Liver (tissue), 9 donors: ENCODE results near the gene PISD. TPM values are rescaled to one million over a fixed set of nuclear protein-coding genes. Genes with fewer than 3 reads are reported as not detected.

Experiments used
- DNase-seq: peaks from one replicate; pipeline ENCODE4 v3.0.0-alpha.2; 2017; ENCODE audit warnings: low spot score
- H3K27ac ChIP-seq, 2 donors: one replicate each; pipeline ENCODE4 v1.7.0; 2013; ENCODE audit warnings: inconsistent platforms in 2 of 2, low read length in 2 of 2, control low read depth in 1 of 2, low read depth in 1 of 2, mild to moderate bottlenecking in 1 of 2
- H3K27me3 ChIP-seq, 4 donors: one replicate each; pipeline versions ENCODE4 v1.6.1 to v1.7.0; 2013; ENCODE audit warnings: low read length in 3 of 4, inconsistent platforms in 1 of 4, mild to moderate bottlenecking in 1 of 4, moderate library complexity in 1 of 4; ENCODE audit not compliant: control insufficient read depth in 4 of 4, insufficient read depth in 4 of 4
- H3K36me3 ChIP-seq, 4 donors: one replicate each; pipeline versions ENCODE4 v1.6.1 to v1.7.0; 2013; ENCODE audit warnings: low read length in 3 of 4, mild to moderate bottlenecking in 3 of 4, low read depth in 1 of 4, moderate library complexity in 1 of 4; ENCODE audit not compliant: control insufficient read depth in 4 of 4, insufficient read depth in 3 of 4
- H3K4me1 ChIP-seq, 4 donors: one replicate each; pipeline versions ENCODE4 v1.6.1 to v1.7.0; 2013; ENCODE audit warnings: low read length in 3 of 4, mild to moderate bottlenecking in 3 of 4, moderate library complexity in 1 of 4; ENCODE audit not compliant: control insufficient read depth in 4 of 4, insufficient read depth in 4 of 4
- H3K4me3 ChIP-seq, 3 donors: one replicate each; pipeline versions ENCODE4 v1.6.1 to v1.7.0; 2013; ENCODE audit warnings: low read length in 3 of 3, control low read depth in 1 of 3, low read depth in 1 of 3, mild to moderate bottlenecking in 1 of 3
- H3K9ac ChIP-seq, 2 donors: one replicate each; pipeline ENCODE4 v1.7.0; 2013; ENCODE audit warnings: low read length in 2 of 2, mild to moderate bottlenecking in 2 of 2, moderate library complexity in 2 of 2, control low read depth in 1 of 2, low read depth in 1 of 2
- H3K9me3 ChIP-seq, 4 donors: one replicate each; pipeline versions ENCODE4 v1.6.1 to v1.7.0; 2013; ENCODE audit warnings: low read length in 3 of 4; ENCODE audit not compliant: control insufficient read depth in 4 of 4
- ATF3 ChIP-seq: IDR thresholded peaks from 2 replicates; pipeline ENCODE4 v1.6.1; 2016; ENCODE audit warnings: antibody characterized with exemption
- CTCF ChIP-seq: fragments of 150-350 bp; IDR thresholded peaks from 2 replicates; pipeline ENCODE4 v1.5.1; 2017; ENCODE audit warnings: improper control_type of control experiment, low read depth, low read length; ENCODE audit not compliant: missing input control
- EGR1 ChIP-seq, 2 donors: IDR thresholded peaks; 2 replicates each; pipeline ENCODE4 v1.6.1; 2016 to 2018; ENCODE audit warnings: antibody characterized with exemption in 2 of 2, low read depth in 2 of 2
- FOXA1 ChIP-seq: IDR thresholded peaks from 2 replicates; pipeline ENCODE4 v1.6.1; 2016; ENCODE audit warnings: antibody characterized with exemption
- FOXA2 ChIP-seq: IDR thresholded peaks from 2 replicates; pipeline ENCODE4 v1.6.1; 2016; ENCODE audit warnings: antibody characterized with exemption
- GABPA ChIP-seq, 2 donors: IDR thresholded peaks in 1 of 2; conservative IDR thresholded peaks in 1 of 2; 2 replicates each; pipeline ENCODE4 v1.6.1; 2016; ENCODE audit warnings: antibody characterized with exemption in 2 of 2, mild to moderate bottlenecking in 1 of 2, moderate library complexity in 1 of 2
- HNF4A ChIP-seq, 2 donors: conservative IDR thresholded peaks; 2 replicates each; pipeline ENCODE4 v1.6.1; 2016; ENCODE audit warnings: antibody characterized with exemption in 2 of 2, mild to moderate bottlenecking in 2 of 2
- HNF4G ChIP-seq: IDR thresholded peaks from 2 replicates; pipeline ENCODE4 v1.6.1; 2016; ENCODE audit warnings: antibody characterized with exemption
- JUND ChIP-seq, 2 donors: IDR thresholded peaks; 2 replicates each; pipeline ENCODE4 v1.6.1; 2016; ENCODE audit warnings: antibody characterized with exemption in 2 of 2
- MAX ChIP-seq: IDR thresholded peaks from 2 replicates; pipeline ENCODE4 v1.6.1; 2016; ENCODE audit warnings: antibody characterized with exemption
- NR2F2 ChIP-seq: IDR thresholded peaks from 2 replicates; pipeline ENCODE4 v1.6.1; 2016; ENCODE audit warnings: antibody characterized with exemption
- RAD21 ChIP-seq, 2 donors: IDR thresholded peaks; 2 replicates each; pipeline ENCODE4 v1.6.1; 2016; ENCODE audit warnings: antibody characterized with exemption in 2 of 2, mild to moderate bottlenecking in 2 of 2
- REST ChIP-seq: IDR thresholded peaks from 2 replicates; pipeline ENCODE4 v1.6.1; 2016; ENCODE audit warnings: antibody characterized with exemption, mild to moderate bottlenecking
- RXRA ChIP-seq, 2 donors: IDR thresholded peaks; 2 replicates each; pipeline ENCODE4 v1.6.1; 2017 to 2018; ENCODE audit warnings: antibody characterized with exemption in 2 of 2, mild to moderate bottlenecking in 1 of 2
- SP1 ChIP-seq: IDR thresholded peaks from 2 replicates; pipeline ENCODE4 v1.6.1; 2018; ENCODE audit warnings: antibody characterized with exemption, mild to moderate bottlenecking
- TAF1 ChIP-seq: conservative IDR thresholded peaks from 2 replicates; pipeline ENCODE4 v1.6.1; 2016; ENCODE audit warnings: antibody characterized with exemption, mild to moderate bottlenecking
- YY1 ChIP-seq: IDR thresholded peaks from 2 replicates; pipeline ENCODE4 v1.6.1; 2016; ENCODE audit warnings: antibody characterized with exemption, mild to moderate bottlenecking
- ZBTB33 ChIP-seq: IDR thresholded peaks from 2 replicates; pipeline ENCODE4 v1.6.1; 2016; ENCODE audit warnings: antibody characterized with exemption
- WGBS: extraction: QIAGEN DNeasy Blood & Tissue Kit; methylation state at CpG from one replicate; pipeline ENCODE4 v1.1.7; 2013; 5-methylcytosine and 5-hydroxymethylcytosine counted together
- polyA plus RNA-seq, 2 donors: library from polyadenylated mRNA; stranded (reverse) in 1 of 2; unstranded in 1 of 2; fragments of 200-250 nt in 1 of 2; fragments of >200 nt in 1 of 2; fragmentation: Nextera tagmentation in 1 of 2; extraction: Ambion mirVana in 1 of 2; gene quantifications; one replicate each; pipeline versions ENCODE4 v1.2.1 to v1.2.3, GENCODE V29; 2013 to 2015
- total RNA-seq, 2 donors: library from RNA; depleted of rRNA; stranded (reverse); fragments of >200 nt; gene quantifications; one replicate each; pipeline ENCODE4 v1.2.3, GENCODE V29; 2014
- donor health status: healthy.
- donor health status: healthy.
- donor health status: healthy.
- donor health status: healthy.
- donor health status: healthy.

The PISD gene
- total and polyA plus RNA-seq, 4 donors, result 14.7 to 28.3 (median 20.4) TPM

- H3K27ac ChIP-seq, result peak overlapping the region; percentile 64 to 90
- H3K27me3 ChIP-seq, result no peaks in the 10 kb centered on the region
- 92% methylated on average over 9 of the region's 9 CpGs for WGBS
- no peak for TF ChIP-seq REST
- TF ChIP-seq ZBTB33, result no peak
- TF ChIP-seq RAD21 (IDR thresholded peaks at IDR 0.05), result no peak
- TF ChIP-seq YY1, result no peak
- TF ChIP-seq CTCF, result no peak
- TF ChIP-seq EGR1 (IDR thresholded peaks at IDR 0.05; ENCODE audit: low read depth in 2 of 2), result no peak
- TF ChIP-seq HNF4G, result no peak
- TF ChIP-seq SP1, result no peak
- TF ChIP-seq FOXA2, result no peak
- no peak for TF ChIP-seq MAX
- no peak for TF ChIP-seq GABPA (IDR thresholded peaks at IDR 0.05 in 1 of 2, conservative IDR thresholded peaks at IDR 0.05 in 1 of 2)
- no peak for TF ChIP-seq HNF4A (conservative IDR thresholded peaks at IDR 0.05)
- no peak for TF ChIP-seq FOXA1
- no peak for TF ChIP-seq RXRA (IDR thresholded peaks at IDR 0.05)
- TF ChIP-seq TAF1, result no peak
- TF ChIP-seq JUND (IDR thresholded peaks at IDR 0.05), result no peak
- TF ChIP-seq NR2F2, result no peak
- TF ChIP-seq ATF3, result no peak
- peak; percentile 32 for DNase-seq
- H3K4me1 ChIP-seq, result peaks cover 7 to 49% (median 23%) of the 10 kb centered on the region in 4 donors
- no peaks in the 10 kb centered on the region for H3K9me3 ChIP-seq
- peaks cover 0 to 2% (median 0%) of the 10 kb centered on the region in 4 donors for H3K36me3 ChIP-seq
- no peak overlapping the region for H3K9ac ChIP-seq
- H3K4me3 ChIP-seq, result no peak overlapping the region
These were observed 30.6 kb downstream of the PISD start for GRCh38 chr22:31631436-31631835.
